BLaER1 (cell line): ENCODE data around the gene KCNJ10.

ENCODE experiments used
- H3K27ac ChIP-seq: shearing (Covaris generic); formaldehyde crosslinking; 2 replicates; pipeline ENCODE4 v1.8.1; 2022
- H3K27me3 ChIP-seq: shearing (Covaris generic); formaldehyde crosslinking; 2 replicates; pipeline ENCODE4 v1.8.1; 2022
- H3K36me3 ChIP-seq: shearing (Covaris generic); formaldehyde crosslinking; 2 replicates; pipeline ENCODE4 v1.8.1; 2022
- H3K4me1 ChIP-seq: shearing (Covaris generic); formaldehyde crosslinking; 2 replicates; pipeline ENCODE4 v1.8.1; 2022
- H3K4me2 ChIP-seq: shearing (Covaris generic); formaldehyde crosslinking; 2 replicates; pipeline ENCODE4 v1.8.1; 2022
- H3K4me3 ChIP-seq: shearing (Covaris generic); formaldehyde crosslinking; 2 replicates; pipeline ENCODE4 v1.8.1; 2022
- H3K9ac ChIP-seq: shearing (Covaris generic); formaldehyde crosslinking; 2 replicates; pipeline ENCODE4 v1.8.1; 2022
- H3K9me3 ChIP-seq: shearing (Covaris generic); formaldehyde crosslinking; 2 replicates; pipeline ENCODE4 v1.8.1; 2022
- H4K20me1 ChIP-seq: shearing (Covaris generic); formaldehyde crosslinking; 2 replicates; pipeline ENCODE4 v1.8.1; 2022
- Cebpa-rat ChIP-seq: shearing (Covaris generic); IDR thresholded peaks from 2 replicates; pipeline ENCODE4 v1.8.1; 2022

Gene KCNJ10

DNA sequence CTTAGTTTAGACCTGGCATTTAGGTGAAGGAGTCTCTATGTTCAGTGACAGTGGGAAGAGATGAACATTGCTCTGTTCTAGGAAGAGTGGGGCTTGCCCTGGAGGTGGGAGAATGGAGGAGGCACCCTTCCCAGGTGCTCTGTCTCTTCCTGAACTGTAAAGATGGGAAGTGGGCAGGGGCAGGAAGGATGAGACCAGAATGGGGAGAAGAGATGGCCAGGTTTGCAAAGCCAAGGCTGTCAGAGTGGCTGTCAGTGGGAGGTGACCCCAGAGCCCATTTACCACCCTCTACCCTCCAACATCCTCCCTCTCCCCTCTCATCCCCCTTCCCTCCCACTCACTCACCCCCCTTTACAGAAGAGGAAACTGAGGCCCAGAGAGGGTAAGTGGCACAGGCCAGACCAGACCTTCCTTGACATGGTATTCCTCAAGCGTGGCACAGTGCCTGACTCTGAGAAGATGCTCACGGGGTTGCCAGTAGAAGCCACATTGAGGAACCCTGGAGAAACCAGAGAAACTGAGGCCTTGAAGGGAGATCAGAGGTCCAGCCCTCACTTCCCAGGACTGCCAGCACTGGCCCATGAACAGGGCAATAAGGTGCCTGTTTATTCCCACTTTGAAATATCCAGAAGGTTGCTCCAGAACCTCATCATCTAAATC is 29.9 kb upstream of the KCNJ10 start:
- H3K36me3 ChIP-seq = peaks cover 10% of the 10 kb centered on the region
- peaks cover 34% of the 10 kb centered on the region; the same call in 1 of the 2 replicates for H4K20me1 ChIP-seq
- H3K4me3 ChIP-seq = no peak overlapping the region
- peaks cover 74% of the 10 kb centered on the region for H3K4me1 ChIP-seq
- no peaks in the 10 kb centered on the region for H3K9me3 ChIP-seq
- H3K27ac ChIP-seq = peak overlapping the region; percentile 70; the same call in 1 of the 2 replicates
- no peaks in the 10 kb centered on the region for H3K27me3 ChIP-seq
- H3K9ac ChIP-seq = 0 out of 2 replicates have a peak overlapping the region, but pooled peaks have one; percentile 76
- no peak for TF ChIP-seq Cebpa-rat
- peak overlapping the region; percentile 98 for H3K4me2 ChIP-seq

DNA sequence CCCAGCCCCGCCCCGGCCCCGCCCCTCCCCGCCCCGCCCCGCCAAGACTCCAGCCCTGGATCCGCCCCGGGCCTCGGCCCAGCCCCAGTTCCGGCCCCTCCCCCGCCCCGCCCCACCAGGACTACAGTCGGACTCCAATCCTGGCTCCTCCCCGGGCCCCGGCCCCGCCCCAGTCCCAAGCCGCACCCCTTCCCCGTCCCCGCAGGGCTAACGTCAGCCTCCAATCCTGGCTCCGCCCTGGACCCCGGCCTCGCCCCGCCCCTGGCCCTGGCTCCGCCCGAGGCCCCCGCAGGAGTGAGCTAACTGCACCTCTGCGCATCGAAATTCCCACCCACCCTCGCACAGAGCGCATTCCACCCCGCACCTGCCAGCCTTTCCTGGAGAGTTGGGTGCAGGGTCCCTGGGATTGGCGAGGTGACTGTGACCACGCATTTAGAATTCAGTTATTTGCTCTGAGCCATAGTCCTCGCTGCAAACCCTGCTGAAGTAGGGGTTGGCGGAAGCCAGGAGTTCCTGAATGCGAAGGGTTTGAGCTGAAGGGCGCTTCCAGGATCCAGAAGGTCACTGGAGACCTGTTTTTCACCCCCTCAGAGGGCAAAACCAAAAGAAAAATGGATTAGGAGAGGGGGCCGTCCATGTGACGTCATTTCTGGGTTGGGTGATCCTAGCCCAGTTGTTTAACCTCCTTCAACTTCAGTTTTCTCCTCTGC is 29.0 kb upstream of the KCNJ10 start:
- H3K9ac ChIP-seq = peak overlapping the region; percentile 76
- no peaks in the 10 kb centered on the region for H3K27me3 ChIP-seq
- H3K4me2 ChIP-seq = peak overlapping the region; percentile 98
- peak overlapping the region; percentile 67 for H3K4me3 ChIP-seq
- H3K27ac ChIP-seq = peak overlapping the region; percentile 70
- H3K9me3 ChIP-seq = no peaks in the 10 kb centered on the region
- TF ChIP-seq Cebpa-rat = no peak
- H3K36me3 ChIP-seq = peaks cover 18% of the 10 kb centered on the region
- H3K4me1 ChIP-seq = peaks cover 74% of the 10 kb centered on the region
- H4K20me1 ChIP-seq = peaks cover 37% of the 10 kb centered on the region; the same call in 1 of the 2 replicates

- Histone ChIP-seq H3K4me1 (peaks cover 75% of the 10 kb centered on the region), H3K27ac (peak within 1 kb of the TSS; percentile 80)
- TF ChIP-seq Cebpa-rat = no peak
These were observed 28.2 kb upstream of the KCNJ10 start, which contains the start of gene IGSF8 for GRCh38 chr1:160097911-160098851. TSS of gene IGSF8 (minus strand) at chr1:160098619. CDS start at chr1:160098472, 147 bp downstream.

DNA sequence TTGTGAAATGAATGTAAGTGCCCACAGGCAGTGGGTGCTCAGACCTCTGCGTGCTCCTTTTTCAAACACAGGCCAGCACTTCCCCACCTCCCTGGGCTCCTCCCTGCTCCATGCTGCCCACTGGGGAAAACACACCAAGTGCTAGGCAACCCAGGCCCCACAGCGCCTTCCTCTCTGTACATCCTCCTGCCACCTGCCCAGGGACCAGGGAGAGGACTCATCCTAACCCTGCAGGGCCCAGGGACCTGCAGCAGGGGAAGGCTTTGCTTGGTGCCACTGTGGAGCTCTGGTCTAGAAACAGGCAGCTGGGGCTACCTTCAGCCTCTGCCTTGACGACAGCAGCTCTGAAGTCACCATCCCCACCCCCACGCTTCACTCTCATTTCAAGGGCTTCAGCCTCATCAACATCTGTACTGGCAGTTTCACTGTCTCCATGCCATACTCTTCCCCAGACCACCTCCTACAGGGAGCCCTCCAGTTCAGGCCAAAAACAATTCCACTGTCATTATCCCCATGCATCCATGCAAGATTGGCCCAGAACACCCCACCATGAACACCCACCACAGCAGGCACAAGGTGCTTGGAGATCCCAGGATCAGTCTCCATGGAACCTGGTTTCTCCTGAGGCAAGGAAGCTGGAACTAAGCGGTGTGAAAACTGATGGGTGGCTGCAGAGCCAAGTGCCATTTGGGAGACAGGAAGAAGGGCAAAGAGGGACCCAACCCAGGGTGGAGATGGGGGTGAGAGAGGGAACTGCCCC is 27.4 kb upstream of the KCNJ10 start:
- peak overlapping the region; percentile 90 for H3K9ac ChIP-seq
- peaks cover 47% of the 10 kb centered on the region for H4K20me1 ChIP-seq
- peaks cover 35% of the 10 kb centered on the region for H3K36me3 ChIP-seq
- H3K4me1 ChIP-seq = peaks cover 67% of the 10 kb centered on the region
- no peak for TF ChIP-seq Cebpa-rat
- no peaks in the 10 kb centered on the region for H3K27me3 ChIP-seq
- H3K27ac ChIP-seq = peak overlapping the region; percentile 80
- H3K4me2 ChIP-seq = peak overlapping the region; percentile 92
- peak overlapping the region; percentile 85 for H3K4me3 ChIP-seq
- no peaks in the 10 kb centered on the region for H3K9me3 ChIP-seq

More at GRCh38 chr1:160097911-160098851, 28.2 kb upstream of the KCNJ10 start, which contains the start of gene IGSF8:
- Histone ChIP-seq H3K36me3 (peaks cover 26% of the 10 kb centered on the region), H3K9ac (peak within 1 kb of the TSS; percentile 90), H4K20me1 (peaks cover 39% of the 10 kb centered on the region; the same call in 1 of the 2 replicates), H3K4me3 (peak within 1 kb of the TSS; percentile 85), H3K9me3 (no peaks in the 10 kb centered on the region), H3K27me3 (no peaks in the 10 kb centered on the region), H3K4me2 (peak within 1 kb of the TSS; percentile 98)

DNA sequence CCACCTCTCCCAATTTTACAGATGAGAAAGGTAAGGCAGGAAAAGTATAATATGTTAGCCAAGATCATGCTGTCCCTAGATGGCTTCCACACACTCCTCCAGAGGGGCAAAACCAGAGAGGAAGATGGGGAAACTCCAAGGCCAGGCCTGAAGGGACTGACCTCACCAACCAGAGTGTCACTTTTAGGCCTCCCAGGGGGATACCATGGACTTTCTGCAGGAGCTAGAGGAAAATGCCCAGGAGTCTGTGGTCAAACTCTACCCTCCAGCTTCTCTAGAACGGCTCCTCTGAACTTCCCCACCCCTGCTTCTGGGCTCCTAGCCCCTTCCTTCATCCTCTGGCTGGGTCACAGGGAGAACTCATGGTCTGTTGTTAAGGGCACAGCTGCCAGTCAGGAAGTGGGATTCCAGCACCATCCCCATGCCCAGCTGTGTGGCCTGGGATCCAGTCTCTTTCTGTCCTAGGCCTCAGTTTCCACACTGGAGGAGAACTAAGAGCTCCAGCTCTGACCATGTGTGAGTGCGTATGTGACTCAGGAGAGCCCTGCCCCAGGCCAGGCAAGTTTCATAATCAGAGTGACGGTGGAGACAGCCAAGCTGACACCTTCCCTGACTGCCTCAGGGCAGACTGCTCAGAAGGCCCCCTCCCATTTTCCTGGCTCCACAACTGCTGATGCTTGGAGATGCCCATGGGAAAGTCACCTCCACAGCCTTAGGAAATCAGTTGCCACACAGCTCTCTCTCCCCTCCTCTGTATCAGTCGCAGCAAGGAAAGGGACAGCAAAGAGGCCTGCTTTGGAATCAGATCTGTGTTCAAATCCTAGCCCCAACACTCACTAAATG is 26.5 kb upstream of the KCNJ10 start:
- peak overlapping the region; percentile 90; the same call in 1 of the 2 replicates for H3K9ac ChIP-seq
- H3K4me1 ChIP-seq = peaks cover 62% of the 10 kb centered on the region
- no peak overlapping the region for H3K4me3 ChIP-seq
- no peak for TF ChIP-seq Cebpa-rat
- peaks cover 49% of the 10 kb centered on the region for H4K20me1 ChIP-seq
- 0 out of 2 replicates have a peak overlapping the region, but pooled peaks have one; percentile 5 for H3K27ac ChIP-seq
- H3K36me3 ChIP-seq = peaks cover 43% of the 10 kb centered on the region
- H3K4me2 ChIP-seq = peak overlapping the region; percentile 92
- H3K27me3 ChIP-seq = no peaks in the 10 kb centered on the region
- H3K9me3 ChIP-seq = no peaks in the 10 kb centered on the region

GRCh38 chr1:160095382-160096105 is 25.6 kb upstream of the KCNJ10 start:
- peak overlapping the region; percentile 92 for H3K4me2 ChIP-seq
- peaks cover 49% of the 10 kb centered on the region for H4K20me1 ChIP-seq
- H3K4me3 ChIP-seq = no peak overlapping the region
- peaks cover 57% of the 10 kb centered on the region for H3K4me1 ChIP-seq
- no peaks in the 10 kb centered on the region for H3K27me3 ChIP-seq
- no peak overlapping the region for H3K9ac ChIP-seq
- no peak for TF ChIP-seq Cebpa-rat
- H3K9me3 ChIP-seq = no peaks in the 10 kb centered on the region
- H3K27ac ChIP-seq = peak overlapping the region; percentile 5; the same call in 1 of the 2 replicates
- H3K36me3 ChIP-seq = peaks cover 53% of the 10 kb centered on the region

DNA sequence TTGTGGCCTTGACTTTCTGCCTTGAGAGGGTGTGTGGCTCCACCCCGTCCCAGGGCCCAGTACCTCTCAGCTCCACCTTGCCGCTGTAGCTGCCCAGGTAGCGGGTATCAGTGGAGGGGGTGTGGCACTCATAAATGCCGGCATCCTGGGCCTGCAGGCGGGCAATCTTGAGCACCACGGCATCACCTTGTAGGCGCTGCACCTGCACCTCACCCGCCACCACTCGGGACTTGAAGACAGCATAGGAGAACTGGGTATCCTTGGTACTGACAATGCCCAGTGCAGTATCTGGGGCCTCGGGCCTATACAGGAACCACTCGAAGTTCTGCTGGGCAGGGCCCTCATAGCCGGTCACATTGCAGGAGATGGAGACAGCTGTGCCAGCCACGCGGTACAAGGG is 24.8 kb upstream of the KCNJ10 start:
- H3K27me3 ChIP-seq = no peaks in the 10 kb centered on the region
- no peak for TF ChIP-seq Cebpa-rat
- H4K20me1 ChIP-seq = peaks cover 49% of the 10 kb centered on the region
- H3K4me1 ChIP-seq = peaks cover 56% of the 10 kb centered on the region
- H3K4me3 ChIP-seq = no peak overlapping the region
- H3K27ac ChIP-seq = no peak overlapping the region
- H3K9ac ChIP-seq = no peak overlapping the region
- peak overlapping the region; percentile 28 for H3K4me2 ChIP-seq
- peaks cover 60% of the 10 kb centered on the region for H3K36me3 ChIP-seq
- H3K9me3 ChIP-seq = no peaks in the 10 kb centered on the region

GRCh38 chr1:160094291-160094625 is 24.3 kb upstream of the KCNJ10 start:
- H3K4me2 ChIP-seq = peak overlapping the region; percentile 28
- H3K4me1 ChIP-seq = peaks cover 51% of the 10 kb centered on the region
- H3K36me3 ChIP-seq = peaks cover 65% of the 10 kb centered on the region
- H3K27me3 ChIP-seq = no peaks in the 10 kb centered on the region
- no peak for TF ChIP-seq Cebpa-rat
- H3K4me3 ChIP-seq = no peak overlapping the region
- H3K9ac ChIP-seq = no peak overlapping the region
- H3K9me3 ChIP-seq = no peaks in the 10 kb centered on the region
- peaks cover 49% of the 10 kb centered on the region for H4K20me1 ChIP-seq
- peak overlapping the region; percentile 56 for H3K27ac ChIP-seq
